GM19193 (cell line): ENCODE results near the gene TAS2R16.

ENCODE experiments used
- POLR2A ChIP-seq: IDR thresholded peaks from 4 replicates; pipeline ENCODE4 v1.6.1; 2011; ENCODE audit not compliant: insufficient read depth, insufficient read length; ENCODE audit errors: extremely low read depth

The TAS2R16 gene

DNA sequence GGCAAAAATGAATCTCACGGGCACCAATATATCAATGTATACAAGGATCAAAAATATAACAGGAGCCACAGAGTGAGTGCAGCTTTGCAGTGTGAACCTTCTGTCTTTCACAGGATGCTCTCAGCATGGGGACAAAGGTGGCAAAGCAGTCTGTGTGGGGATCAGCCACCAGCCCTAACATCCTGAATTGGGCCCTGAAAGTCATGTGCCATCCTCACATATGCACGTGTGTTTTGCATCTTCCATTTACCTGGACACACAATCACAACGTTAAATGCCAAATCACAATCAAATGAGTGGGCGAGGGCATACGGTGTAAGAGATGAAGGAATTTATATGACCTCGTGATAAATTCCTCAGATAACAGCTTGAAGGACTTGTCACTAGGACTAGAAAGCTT lies 6.5 kb downstream of the TAS2R16 start:
- no peak for TF ChIP-seq POLR2A

DNA sequence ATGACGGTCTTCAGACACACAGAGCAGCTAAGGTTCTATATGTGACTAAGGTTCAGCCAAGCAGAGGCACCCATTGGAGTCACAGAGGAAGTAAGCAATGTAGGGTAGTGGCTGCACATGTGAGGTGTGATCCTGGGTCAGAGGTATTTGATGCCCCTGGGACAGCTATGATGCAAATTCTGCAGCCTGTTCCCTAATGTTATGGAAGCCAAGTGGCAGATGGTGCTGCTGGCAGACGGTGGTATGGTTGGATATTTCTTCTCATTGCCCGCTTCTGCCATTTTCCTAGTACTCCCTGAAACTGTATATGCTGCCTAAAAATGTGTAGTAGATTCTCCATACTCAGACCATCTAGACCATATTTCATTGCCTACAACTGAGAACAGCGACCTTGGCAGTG lies 7.2 kb downstream of the TAS2R16 start:
- TF ChIP-seq POLR2A = no peak

DNA sequence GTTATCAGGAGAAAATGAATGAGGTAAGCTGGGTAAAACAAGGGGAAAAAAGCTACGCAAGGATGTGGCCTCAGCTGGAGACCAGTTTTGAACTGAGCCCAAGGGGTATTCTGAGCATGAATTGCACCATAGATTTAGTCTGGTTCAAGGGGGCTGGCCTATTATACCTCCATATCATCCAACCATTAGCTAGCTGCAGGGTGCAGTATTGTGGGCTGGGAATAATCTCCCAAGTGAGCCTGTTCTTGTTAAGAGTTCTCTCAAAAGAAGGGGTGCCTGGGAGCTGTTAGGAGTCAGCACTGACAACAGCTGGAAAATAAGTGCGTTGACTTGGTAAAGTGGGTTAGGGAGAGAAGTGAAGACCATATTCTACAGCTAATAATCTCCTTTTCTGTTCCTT lies 8.0 kb downstream of the TAS2R16 start:
- no peak for TF ChIP-seq POLR2A

DNA sequence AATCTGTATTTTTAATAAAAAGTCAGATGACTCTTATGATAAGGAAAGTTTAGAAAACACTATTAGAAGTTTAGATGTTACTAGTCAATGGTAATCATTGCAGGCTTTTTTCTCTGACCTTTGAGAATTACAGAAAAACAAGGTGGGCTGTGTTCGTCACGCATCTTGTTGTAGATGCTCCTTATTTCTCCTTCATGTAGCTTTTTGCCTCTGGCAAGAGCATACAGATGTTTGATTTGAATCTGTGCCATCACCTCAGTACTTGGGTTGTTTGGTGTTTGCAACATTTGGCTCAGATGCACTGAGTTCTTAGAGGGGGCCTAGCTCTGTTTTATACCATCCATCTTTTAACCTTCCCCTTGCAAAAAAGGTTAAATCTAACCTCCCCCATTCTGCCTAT lies 11.5 kb downstream of the TAS2R16 start:
- no peak for TF ChIP-seq POLR2A

DNA sequence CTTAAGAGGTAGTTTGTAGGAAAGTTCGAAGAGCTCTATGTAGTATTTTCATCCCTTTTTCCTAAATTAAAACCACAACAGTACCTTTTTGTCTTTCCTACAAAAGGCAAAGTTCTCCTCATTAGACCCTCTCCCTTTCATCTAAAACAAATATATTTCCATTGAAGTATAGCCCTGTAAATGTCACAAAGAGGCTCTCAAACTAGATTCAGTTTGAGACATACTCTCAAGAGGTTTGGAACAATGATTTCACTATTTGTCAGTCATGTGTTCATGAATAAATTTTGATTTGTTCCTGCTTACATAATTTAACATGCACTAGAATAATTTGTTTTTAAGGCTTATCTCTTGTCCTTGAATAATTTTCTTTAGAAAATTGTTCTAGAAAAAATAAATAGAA lies 12.2 kb downstream of the TAS2R16 start:
- TF ChIP-seq POLR2A = no peak

DNA sequence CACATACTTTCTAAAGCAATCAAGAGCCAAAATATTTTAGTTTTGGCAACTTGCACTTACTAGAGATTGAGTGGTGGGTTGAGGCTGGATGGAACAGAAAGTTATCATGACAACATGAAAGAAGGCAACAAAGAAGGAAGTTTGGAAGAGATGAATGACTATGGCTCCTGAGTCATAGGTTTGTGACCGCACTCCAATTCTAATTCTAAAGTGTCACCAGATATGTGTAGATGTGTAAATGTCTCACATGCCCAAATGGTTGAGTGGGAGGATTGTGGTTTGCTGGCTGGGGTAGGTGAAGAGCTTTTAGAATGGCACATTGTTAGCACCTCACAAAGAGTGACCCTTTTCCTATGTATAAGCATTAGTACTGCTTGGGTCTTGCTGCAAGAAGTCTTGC lies 20.2 kb downstream of the TAS2R16 start:
- TF ChIP-seq POLR2A = no peak

DNA sequence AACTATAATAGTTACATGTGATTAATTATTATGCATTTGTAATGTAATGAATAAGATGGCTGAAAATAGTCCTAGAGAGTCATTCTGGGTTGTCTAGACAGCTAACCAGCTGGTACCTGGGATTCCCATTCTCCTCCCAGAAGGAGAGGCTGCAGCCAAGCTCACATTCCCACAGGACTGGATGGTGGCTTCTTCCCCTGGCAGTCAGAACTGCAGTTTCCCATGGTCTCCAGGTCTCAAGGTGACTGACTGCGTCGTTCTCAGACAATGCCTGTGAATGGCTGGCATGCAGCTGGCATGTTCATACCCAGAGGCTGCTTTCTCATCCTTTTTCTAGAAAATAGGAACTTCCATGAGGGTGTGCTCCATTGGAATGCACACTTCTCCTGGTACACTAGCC lies 21.3 kb downstream of the TAS2R16 start:
- no peak for TF ChIP-seq POLR2A

DNA sequence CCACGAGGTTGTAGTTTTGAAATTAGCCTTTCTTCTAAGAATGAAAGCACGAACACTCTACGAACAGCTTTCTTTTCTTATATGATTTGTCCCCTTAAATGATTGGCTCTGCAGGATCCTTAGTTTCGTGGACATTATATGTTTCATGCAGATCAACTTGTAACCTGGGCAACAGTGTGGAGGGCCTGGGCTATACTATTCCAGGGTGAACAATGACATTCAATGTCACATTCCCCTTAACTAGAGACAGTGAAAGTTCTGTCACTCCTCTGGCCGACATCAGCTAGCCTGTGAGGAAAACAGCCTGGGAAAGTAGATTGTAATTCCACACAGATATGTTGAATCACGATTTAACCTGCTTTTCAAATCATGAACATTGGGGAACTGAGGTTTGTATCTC lies 23.4 kb downstream of the TAS2R16 start:
- TF ChIP-seq POLR2A = no peak

DNA sequence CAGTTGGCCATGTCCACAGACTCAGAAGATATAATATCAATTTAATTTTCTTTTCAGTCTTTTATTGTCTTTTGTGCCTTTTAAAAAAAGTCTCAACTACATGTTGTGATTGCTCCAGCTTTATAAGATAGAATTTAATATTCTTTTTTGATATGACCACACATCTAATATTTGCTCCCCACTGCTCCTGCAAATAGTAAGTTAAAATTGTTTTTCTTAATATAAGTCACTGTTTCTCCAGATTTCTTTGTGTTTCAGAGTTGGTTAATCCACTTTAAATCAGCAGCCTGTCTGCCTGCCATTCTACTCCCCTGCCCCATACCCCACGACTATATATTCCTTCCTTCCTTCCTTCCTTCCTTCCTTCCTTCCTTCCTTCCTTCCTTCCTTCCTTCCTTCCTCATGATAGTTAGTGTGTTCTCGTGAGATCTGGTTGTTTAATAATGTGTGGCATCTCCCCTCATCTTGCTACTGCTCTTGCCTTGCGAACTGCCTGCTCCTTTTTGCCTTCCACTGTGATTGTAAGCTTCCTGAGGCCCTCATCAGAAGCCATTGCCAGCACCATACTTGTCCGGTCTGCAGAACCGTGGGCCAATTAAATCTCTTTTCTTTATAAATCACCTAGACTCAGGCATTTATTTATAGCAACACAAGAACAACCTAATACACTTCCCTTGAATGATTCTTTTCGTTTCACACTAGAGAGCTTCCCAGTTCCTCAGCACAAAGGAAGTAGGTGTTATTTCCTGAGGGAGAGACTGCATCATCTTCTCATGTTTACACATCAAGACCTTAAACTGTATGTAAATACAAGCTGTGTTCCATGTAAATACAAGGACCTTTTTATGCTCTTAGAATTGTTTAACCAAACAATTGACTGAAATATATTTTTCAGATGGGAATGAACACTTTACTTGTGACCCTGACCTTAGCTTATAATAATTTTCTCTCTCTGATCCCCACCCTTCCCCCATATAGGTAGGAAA lies 24.5 kb downstream of the TAS2R16 start:
- no peak for TF ChIP-seq POLR2A

DNA sequence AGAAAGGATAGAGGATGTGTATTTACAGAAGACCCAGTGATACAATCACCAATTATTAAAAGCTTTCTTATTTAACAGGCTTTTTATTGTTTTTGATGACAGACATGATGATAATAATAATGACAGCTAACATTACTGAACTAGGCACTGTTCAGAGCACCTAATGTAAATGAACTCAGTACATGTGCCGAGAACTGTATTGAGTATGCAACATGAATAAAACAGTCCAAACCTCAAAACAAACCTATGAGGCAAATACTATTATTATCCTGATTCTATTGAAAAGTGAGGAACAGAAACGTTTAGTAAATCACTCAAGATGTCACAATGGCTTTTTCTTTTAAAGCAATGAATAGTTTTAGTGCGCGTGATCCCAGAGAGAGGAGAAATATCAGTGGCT lies 27.1 kb downstream of the TAS2R16 start:
- no peak for TF ChIP-seq POLR2A

DNA sequence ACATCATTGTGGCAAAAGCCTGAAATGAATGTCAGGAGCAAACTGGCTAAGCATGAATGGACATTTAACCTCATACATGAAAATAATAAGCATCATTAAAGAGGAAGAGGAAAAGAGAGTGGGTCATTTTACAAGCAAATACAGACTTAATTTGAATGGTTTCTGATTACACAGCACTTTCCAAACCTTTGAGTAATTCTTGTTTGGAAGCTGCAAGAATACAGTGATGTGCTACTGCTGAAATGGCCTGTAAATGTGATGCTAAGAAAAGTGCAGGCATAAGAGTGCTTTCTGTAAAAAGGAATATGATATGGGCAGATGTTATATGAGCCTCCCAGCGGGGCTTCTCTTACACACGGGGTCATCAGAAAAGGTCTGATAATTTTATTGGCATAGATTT lies 30.2 kb downstream of the TAS2R16 start:
- TF ChIP-seq POLR2A = no peak

DNA sequence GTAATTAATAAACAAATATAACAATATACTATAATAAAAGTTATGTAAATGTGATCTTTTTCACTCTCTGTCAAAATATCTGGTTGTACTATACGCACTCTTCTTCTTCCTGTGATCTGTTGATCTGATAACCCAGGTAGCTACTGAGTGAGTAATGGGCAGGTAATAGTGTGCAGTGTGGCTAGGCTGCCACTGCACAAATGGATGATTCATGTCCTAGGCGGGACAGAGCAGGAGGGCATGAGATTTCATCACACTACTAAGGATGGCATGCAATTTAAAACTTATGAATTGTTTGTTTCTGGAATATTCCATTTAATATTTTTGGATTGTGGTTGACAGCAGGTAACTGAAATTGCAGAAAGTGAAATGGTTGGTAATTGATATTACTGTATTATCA lies 44.5 kb downstream of the TAS2R16 start:
- TF ChIP-seq POLR2A = no peak

DNA sequence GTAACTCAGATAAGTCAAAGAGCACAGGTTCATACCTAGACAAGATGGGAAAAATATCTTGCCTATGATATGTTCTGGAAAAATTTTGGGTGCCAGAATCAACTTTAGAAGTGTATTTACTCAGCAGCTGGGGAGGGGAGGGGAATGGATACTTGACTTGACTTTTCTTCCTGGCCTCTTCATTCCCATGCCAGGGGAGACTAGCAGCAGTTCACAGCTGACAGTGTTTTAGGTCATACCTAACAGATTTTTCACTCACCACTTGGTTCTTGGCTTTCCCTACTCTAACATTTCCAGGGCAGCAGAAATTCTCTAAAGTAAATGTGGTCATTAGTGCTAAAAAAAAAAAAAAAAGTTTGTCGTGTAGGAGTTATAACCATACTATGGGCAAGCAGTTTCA lies 46.3 kb downstream of the TAS2R16 start:
- TF ChIP-seq POLR2A = no peak
